OCI-M1 (cell line): ENCODE data around the gene IGFBP4.

Source experiments
- DNase-seq: peaks from one replicate; lab custom pipeline; 2025; lab: John Stamatoyannopoulos, UW

IGFBP4 gene

GRCh38 chr17:40490289-40490853, 47.1 kb downstream of the IGFBP4 start:
- DNase-seq, result peak; percentile 47

- no peak for DNase-seq
Observed at GRCh38 chr17:40490982-40491381, 47.7 kb downstream of the IGFBP4 start.

DNA sequence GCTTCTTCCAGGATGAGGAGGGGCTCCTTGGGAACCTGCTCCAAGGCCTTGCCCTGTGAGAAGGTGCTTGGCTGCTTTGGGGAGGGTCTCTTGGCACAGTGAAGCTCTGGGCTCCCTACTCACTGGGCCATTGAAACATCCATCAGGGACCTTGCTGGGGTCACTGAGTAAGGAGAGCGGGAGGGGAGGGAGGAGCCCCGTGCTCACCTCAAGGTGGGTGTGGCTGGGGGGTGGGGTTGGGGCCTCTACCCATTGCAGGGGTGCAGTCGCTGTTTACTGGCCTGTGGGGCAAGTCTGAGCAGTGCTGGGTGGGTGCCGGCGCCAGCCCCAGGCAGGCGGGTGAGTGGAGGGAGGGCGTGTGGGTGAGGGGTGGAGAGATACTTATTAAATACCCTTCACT, 48.2 kb downstream of the IGFBP4 start:
- DNase-seq, result no peak

GRCh38 chr17:40493697-40494096, 50.4 kb downstream of the IGFBP4 start:
- DNase-seq, result no peak

DNA sequence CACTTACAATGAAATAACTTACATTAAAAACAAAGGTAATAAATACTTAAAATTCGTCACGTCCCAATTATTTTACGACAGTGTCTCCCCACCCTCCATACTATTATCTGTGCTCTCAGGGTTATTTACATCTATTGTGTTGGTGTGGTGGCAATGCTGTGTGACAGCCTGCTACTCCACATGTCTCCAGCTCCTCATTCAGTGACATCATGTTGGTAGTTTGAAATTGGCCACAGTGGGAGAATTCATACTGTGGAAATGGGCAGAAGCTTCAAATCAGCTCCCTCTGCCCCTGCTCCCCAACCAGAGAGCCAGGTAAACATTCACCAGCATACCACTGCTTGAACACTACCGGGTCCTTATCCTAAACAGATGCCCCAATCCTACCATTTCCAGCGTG, 51.9 kb downstream of the IGFBP4 start:
- no peak for DNase-seq

DNA sequence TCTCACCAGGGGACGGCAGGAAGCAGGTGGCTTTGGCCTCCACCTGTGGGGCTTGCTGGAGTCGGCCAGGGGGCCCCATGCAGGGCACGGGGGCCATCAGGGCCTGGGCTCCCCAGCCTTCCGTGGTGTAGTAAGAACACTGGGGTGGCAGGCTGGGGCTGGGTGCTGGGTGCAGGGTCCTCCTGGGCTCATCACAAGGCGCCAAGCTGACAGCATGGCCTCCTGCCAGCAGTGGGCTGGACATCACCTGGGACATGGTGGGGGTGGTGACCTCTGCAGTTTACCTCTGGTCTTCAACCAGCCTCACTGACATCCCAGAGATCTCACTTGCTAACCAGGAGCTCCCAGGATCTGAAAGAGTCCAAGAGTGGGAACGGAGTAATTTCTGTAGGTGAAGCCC, 52.9 kb downstream of the IGFBP4 start:
- DNase-seq, result no peak

GRCh38 chr17:40496634-40497420, 53.6 kb downstream of the IGFBP4 start:
- DNase-seq, result no peak

DNA sequence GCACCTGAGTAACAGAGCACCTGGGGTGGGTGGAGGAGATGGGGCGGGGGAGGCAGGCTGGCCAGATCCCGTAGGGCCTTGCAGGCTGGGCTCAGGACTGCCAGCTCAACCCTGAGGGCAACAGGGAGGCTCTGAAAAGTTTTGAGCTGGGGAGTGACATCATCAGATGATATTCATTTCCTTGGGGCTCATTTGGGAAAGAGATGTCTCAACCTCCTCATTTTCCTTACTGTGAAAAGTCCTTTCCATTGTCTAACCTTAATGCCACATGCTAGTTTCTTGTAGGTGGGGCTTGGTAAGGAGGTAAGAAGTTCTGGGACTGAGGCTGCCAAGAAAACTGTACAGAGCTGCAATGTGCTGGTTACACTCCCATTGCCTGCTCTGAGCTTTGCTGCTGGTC, 54.4 kb downstream of the IGFBP4 start:
- DNase-seq, result no peak

- DNase-seq, result no peak
Observed at GRCh38 chr17:40498281-40499084, 55.2 kb downstream of the IGFBP4 start.

GRCh38 chr17:40499551-40500189, 56.4 kb downstream of the IGFBP4 start:
- no peak for DNase-seq

GRCh38 chr17:40500190-40500589, 56.9 kb downstream of the IGFBP4 start:
- DNase-seq, result no peak

GRCh38 chr17:40500709-40501108, 57.5 kb downstream of the IGFBP4 start:
- no peak for DNase-seq

DNA sequence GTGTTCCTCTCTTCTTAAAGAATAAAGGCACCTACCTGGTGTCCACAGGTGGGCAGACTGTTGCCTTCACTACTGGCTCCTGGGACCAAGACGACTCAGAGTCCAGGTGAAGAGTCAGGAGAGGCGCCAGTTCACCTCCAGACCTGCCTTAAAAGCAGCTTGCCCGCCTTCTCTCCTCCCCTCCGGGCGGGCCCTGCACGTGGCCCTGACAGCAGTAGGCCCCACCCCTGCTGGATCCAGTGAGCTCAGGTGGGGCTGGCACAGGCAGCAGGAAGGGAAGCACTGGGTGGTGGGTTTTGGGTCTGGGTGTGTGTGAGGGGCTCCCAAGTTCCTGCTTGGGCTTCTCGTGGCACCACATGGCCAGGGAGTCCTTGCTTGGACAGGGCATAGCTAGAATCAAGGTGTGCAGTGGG, 58.3 kb downstream of the IGFBP4 start, which contains the start of gene TNS4:
Gene TNS4, minus strand, starts transcription at position 125 of the 413 bp plus-strand sequence. CDS start 5,198 bp downstream, outside the sequence.
- no peak for DNase-seq

- DNase-seq, result no peak
Observed at GRCh38 chr17:40502716-40503115, 59.5 kb downstream of the IGFBP4 start.

- no peak for DNase-seq
Observed at GRCh38 chr17:40503154-40503553, 59.9 kb downstream of the IGFBP4 start.

GRCh38 chr17:40506786-40507185, 63.5 kb downstream of the IGFBP4 start:
- no peak for DNase-seq
